DMS53 treated with DMSO at 0.1 percent for 48 hours (cell line): Measurements from ENCODE around the gene KCNK17.

Experiments used
- DNase-seq: peaks from one replicate; lab custom pipeline; 2025; ENCODE audit not compliant: unreplicated experiment; lab: John Stamatoyannopoulos, UW

KCNK17 gene

DNA sequence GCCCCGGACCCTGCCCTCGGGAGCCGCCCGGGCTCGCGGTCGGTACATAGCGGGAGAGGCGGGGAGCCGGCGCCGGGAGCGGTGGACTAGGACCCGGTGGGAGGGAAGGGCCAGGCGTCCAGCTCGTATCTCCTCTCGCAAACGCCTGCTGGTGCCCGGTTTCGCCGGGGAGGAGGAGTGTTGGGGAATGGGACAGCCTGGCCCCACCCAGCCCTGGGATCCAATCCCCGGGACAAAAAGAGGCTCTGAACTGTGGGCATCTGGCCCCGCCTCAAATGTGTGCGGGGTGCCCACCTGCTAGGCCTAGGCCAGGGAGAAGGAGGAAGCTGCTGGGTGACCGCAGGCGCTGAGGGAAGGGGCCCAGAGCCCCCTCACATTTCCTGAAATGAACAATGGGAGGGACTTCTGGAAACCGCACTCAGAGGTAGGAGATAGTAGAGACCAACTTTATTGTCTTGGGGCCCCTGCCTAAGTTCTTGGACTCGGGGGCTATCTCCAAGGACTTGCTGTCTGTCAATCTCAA, at the start of gene KCNK17:
TSS of gene KCNK17 (minus strand) at position 147 of the 523 bp plus-strand sequence. CDS start at position 48, 99 bp downstream.
- DNase-seq = no peak

DNA sequence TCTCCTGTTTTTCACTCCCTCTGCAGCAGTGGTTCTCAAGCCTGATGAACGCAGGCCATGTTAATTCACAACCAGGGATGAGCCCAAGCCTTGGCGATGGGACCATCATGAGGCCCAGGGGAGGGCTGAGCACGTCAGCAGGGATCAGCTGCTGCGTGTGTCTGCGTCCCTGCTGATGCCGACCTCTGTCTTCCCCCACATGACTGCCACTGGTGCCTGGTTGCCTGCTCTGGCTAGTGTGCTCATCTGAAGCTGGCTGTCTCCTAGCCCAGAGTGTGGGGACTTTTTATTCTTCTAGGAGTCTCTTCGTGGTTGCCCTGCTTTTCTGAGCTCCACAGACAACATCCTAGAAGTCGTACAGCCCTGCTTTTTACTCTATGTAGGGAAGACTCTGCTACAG, 49.1 kb upstream of the KCNK17 start:
- no peak for DNase-seq

DNA sequence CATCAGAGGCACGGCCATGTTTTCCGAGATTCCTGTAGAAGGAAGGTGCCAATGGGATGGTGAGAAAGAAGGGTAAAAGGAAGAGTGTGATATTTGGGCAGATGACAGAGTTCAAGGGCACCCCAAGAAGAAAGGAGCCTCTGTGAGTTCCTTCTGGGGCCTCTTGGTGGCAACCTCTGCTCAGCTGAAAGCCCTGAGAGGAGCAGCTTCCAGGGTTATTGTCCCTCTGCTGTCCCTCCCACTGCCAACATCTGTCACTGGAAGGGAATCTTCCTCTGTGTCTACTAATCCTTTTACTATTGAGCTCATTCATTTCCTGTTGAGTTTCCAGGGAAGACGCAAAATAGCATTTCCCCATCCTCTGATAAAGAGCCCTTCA, 48.3 kb upstream of the KCNK17 start:
- DNase-seq = no peak

DNA sequence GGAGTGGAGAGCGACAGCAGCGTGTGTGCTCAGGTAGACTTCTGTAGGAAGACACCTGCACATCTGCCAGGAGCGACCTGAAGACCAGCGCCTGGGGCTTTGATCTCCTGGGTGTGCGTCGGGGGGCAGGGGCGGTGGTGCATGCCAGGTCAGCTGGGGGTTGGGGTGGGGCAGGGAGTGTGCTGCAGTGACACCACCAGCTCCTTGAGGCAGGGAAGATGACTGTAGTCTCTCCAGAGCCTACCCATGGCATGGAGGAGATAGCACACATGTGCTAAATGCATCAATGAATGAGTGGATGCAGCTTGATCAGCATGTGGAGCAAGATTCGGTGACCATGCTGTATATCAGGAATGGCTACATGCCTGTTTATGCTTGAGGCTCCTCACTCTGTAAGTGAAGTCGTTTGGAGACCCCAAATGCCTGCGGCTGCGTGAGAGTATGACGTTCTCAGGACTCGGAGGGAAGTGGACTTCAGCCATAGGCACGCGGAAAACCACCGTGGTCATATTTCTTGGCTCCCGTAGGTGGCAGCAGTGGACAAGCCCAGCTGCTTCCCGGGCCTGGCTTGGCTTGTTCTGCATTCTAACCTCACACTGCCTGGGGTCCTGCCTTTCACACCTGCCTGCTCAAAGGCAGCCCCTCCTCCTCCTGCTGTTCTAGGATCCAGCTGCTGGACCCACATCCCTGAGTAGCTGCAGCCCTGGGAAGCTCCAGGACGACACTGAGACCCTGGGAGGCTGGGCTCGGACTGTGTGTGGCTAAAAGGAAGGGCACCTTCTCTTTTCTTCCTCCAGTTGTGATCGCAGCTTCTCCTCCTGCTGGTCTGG, 47.7 kb upstream of the KCNK17 start:
- DNase-seq = peak; percentile 72

DNA sequence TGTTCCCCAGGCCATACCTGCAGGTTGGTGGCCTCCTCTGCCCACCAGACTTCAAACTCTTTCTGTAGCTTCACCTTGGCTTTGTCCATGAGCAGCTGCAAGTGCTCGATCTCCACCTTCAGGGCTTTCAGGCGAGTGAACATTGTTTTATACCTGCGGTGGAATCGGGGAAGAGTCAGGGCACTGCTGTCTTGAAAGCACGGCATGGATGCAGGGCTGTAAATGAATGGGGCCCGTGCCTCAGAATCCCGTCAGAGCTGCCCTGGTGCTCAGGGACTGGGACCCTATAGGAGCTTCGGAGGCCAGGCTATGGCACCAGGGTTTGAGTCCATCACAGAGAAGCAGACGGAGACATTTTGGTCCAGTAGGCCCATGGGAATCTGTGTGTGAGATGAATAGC, 46.2 kb upstream of the KCNK17 start:
- DNase-seq = no peak

DNA sequence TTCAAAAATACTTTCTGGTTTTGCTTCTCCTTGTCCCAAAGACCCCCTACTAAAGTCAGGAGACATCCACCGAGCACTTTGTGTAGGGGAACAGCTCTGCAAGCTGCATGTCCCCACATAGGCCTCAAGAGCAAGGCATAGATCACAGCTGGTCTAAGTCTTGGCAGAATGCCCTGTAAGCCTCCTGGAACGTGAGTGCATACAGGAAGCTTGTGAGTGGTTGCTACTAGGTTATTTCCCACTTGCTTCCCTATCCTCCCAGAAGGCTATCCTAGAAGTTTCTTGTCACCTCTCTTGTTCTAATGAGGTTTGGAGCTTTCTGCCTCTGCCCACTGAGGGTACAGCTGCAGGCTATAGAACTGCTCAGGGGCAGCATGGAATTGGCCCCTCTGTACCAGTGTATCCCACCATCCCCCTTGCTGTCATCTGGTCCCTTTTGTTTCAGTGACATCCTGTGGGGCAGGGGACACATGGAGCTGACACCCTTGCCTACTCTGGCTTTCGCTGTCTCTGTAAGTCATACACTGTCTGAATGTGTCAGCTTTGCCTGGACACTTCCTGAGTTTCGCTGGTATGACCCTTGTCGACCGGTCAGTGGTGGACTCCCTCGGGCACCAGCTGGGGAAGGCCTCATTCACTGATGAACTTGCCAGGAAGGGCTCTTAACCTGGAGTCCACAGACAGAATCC, 43.9 kb upstream of the KCNK17 start:
- DNase-seq = peak; percentile 72

DNA sequence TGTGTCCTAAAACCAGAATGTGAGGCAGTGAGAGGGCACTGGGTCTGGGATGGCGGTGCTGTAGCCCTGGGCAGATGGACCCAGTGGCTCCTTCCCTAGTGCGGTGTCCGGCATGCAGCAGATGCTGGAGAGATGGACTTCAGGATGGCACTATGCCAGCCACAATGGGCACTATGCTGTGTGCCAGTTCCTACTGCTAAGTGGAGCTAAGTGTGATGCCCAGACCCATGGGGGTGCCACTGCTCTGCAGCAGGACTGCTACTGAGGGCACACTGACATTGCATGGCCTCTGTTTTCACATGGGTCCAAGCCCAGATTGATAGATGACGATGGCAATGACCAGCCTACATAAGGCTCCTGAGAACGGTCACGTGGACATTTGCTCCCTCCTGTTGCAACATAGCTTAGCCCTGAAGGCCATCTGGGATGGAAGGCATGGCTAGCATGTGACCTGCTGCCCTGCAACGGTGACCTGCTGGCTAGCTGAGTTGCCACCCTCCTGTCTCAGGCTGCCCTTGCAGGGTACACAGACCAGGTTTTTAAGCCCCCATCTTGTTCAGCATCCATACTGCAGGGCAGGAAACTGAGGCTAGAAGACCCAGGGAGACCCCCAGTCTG, 39.6 kb upstream of the KCNK17 start:
- DNase-seq = no peak

DNA sequence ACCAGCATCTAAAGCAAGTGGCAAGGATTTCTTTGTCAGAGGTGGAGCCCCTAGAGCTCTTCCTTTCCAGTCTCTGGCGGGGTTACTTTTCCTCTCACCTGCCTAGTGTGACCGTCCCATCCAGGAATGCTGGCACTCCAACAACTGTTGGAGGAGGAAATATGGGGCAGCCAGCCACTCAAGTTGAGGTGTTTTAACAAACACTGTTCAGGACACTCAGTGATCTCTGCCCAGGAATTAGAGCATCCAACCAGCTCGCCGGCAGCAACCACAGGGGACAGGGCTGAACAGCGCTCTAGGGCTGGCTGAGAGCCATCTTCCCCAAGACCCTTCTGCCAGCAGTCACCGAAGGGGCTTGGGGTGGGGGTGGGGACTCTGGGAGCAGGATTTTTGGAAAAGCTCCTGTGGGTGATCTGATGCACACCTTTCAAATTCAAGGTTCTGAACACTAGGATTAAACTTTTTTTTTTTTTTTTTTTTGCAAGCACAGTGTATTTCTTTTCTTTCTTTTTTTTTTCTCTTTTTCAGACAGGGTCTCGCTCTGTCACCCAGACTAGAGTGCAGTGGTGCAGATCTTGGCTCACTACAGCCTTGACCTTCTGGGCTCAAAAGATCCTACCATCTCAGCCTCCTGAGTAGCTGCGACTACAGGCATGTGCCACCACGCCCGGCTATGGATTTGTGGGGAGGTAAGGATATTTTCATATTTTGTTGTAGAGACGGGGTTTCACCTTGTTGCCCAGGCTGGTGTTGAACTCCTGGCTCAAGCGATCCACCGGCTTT, 36.7 kb upstream of the KCNK17 start:
- no peak for DNase-seq

DNA sequence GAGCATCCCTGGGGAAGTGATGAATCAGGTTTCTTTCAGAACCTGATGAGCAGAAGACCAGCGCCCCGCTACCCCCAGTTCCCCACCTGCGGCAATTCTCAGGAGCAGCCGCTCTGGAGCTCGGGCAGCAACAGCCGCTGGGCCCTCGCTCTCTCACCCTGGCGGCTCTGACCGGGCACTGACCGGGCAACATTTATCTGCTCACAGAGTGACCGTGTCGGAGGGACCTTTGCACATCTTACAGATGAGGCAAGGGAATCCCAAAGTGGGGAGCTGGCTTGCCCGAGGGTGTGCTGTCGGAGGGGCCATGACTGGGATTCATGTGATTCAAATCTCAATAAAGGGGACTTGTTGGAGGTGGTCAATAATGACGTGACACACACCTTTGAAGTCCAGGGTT, 34.5 kb upstream of the KCNK17 start:
- DNase-seq = no peak

DNA sequence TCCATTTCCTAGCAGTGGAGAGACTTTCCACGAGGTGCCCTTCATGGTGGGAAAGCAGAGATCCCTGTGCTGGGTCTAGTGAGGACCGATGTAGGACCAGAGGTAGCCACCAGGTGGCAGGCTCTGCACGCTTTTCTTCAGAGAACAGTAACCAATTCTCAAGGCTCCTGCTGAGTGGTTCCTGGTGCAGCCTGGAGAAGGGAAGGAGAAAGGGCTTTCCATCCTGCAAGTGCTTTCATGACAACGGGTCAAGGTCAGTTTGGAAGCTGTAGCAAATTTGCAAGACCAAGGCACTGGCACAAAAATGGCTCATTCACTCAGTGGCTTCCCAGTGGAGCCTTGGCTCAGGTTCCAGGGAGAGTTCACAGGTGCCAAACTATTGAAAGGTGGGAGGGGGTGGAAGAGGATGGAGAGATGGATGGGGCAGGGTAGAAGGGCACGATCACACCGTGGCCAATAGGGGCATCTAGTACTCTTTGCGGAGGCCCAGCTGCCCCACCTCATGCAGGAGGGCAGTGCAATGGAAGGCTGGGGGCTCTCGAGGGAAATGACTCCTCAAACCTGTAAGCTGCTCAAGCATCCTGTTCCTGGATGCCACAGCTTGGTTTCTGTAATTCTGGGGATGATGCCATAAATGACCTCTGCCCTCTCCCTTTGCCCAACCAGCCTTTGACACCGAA, 33.8 kb upstream of the KCNK17 start:
- DNase-seq = peak; percentile 39

DNA sequence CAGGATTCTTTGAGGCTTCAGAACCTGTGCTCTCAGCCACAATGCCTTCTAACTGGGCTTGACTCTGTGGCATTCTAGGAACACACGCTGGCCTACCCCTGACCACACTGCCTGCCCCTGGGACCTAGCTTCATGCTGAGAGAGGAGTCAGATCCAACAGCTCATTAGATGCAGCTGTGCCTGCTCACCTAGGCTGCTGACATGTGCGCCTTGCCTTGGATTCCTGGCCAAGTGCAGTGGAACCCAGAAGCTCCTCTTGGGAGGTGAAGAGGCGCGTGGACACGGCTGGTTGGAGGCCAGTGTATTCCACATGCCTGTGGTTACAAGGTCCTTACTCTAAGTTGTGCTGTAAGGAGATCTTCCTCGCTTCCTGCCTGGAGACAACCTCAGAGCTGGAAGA, 33.0 kb upstream of the KCNK17 start:
- no peak for DNase-seq

GRCh38 chr6:39344821-39345280, 30.6 kb upstream of the KCNK17 start:
- DNase-seq = no peak

DNA sequence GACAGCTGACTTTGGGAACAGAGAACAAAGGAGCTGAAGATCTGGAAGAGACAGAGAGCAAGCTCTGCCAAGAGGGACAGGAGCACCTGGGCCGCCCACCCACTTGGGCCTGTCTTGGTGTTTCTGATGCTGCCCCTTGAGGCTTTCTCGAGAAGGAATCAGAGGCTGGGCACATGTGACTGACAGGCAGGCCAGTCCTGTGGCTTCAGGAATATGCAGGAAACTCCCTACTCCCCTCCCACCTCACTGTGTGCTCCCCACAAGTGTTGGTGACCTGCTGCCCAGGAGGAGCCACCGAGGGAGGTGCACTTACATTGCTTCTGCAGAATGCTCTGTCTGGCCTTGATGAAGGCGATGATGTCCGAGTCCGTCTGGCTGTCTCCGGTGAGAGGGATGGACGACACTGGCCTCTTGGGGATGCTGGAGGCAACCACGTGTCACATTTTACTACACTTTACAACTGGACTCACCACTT, 29.2 kb upstream of the KCNK17 start:
- DNase-seq = no peak

GRCh38 chr6:39342692-39343395, 28.6 kb upstream of the KCNK17 start:
- DNase-seq = no peak

GRCh38 chr6:39341937-39342336, 27.7 kb upstream of the KCNK17 start:
- DNase-seq = no peak

GRCh38 chr6:39341352-39341751, 27.1 kb upstream of the KCNK17 start:
- no peak for DNase-seq

- peak; percentile 27 for DNase-seq
Measured at GRCh38 chr6:39339868-39340550, 25.8 kb upstream of the KCNK17 start.

- DNase-seq = no peak
Measured at GRCh38 chr6:39339096-39339867, 25.1 kb upstream of the KCNK17 start.
